NK-92 treated with Interleukin-12 subunit alpha and Interleukin-12 subunit beta, amount 100 ng/mL, for 24 hours (cell line): Measurements from ENCODE around the gene PTP4A2.

Experiments
- DNase-seq: peaks from one replicate; lab custom pipeline; 2025; lab: John Stamatoyannopoulos, UW

Gene PTP4A2

GRCh38 chr1:31938184-31938975, at the start of gene PTP4A2:
Gene PTP4A2, minus strand, starts transcription at chr1:31938368. Its CDS starts 19,303 bp downstream, at chr1:31919065.
- DNase-seq: peak; percentile 92

GRCh38 chr1:31987135-31987619, 49.0 kb upstream of the PTP4A2 start:
- no peak for DNase-seq

- no peak for DNase-seq
Measured at GRCh38 chr1:31985430-31985829, 47.3 kb upstream of the PTP4A2 start.

- DNase-seq: peak; percentile 6
Measured at GRCh38 chr1:31984419-31985347, 46.5 kb upstream of the PTP4A2 start.

- peak; percentile 17 for DNase-seq
Measured at GRCh38 chr1:31981972-31982371, 43.8 kb upstream of the PTP4A2 start.

- DNase-seq: no peak
Measured at GRCh38 chr1:31981456-31981839, 43.3 kb upstream of the PTP4A2 start.

GRCh38 chr1:31980835-31981455, 42.8 kb upstream of the PTP4A2 start:
- no peak for DNase-seq

GRCh38 chr1:31978843-31979400, 40.8 kb upstream of the PTP4A2 start:
- DNase-seq: no peak

- no peak for DNase-seq
Measured at GRCh38 chr1:31977385-31978131, 39.4 kb upstream of the PTP4A2 start.

- DNase-seq: no peak
Measured at GRCh38 chr1:31976401-31976800, 38.2 kb upstream of the PTP4A2 start.

GRCh38 chr1:31970873-31971272, 32.7 kb upstream of the PTP4A2 start:
- DNase-seq: no peak

GRCh38 chr1:31961536-31961935, 23.4 kb upstream of the PTP4A2 start:
- no peak for DNase-seq

- no peak for DNase-seq
Measured at GRCh38 chr1:31959521-31960340, 21.6 kb upstream of the PTP4A2 start.

GRCh38 chr1:31957701-31958674, 19.8 kb upstream of the PTP4A2 start:
- no peak for DNase-seq

- DNase-seq: peak; percentile 68
Measured at GRCh38 chr1:31955917-31956736, 18.0 kb upstream of the PTP4A2 start.

- no peak for DNase-seq
Measured at GRCh38 chr1:31954607-31955283, 16.6 kb upstream of the PTP4A2 start.

GRCh38 chr1:31952825-31953220, 14.7 kb upstream of the PTP4A2 start:
- peak; percentile 17 for DNase-seq

- DNase-seq: no peak
Measured at GRCh38 chr1:31951276-31951675, 13.1 kb upstream of the PTP4A2 start.
